Activated CD4-positive, alpha-beta T cell treated with anti-CD3 and anti-CD28 coated beads for 48 hours (primary cell): ENCODE data around the gene METAP1.
"Not testable (repeated sequence)": the region's sequence is repeated elsewhere in the genome, so short reads cannot be mapped to it uniquely, and the experiment has no call there.

Source experiments
- DNase-seq: peaks from one replicate; pipeline ENCODE4 v3.0.0-alpha.2; 2020

The METAP1 gene

GRCh38 chr4:99102634-99103033 is 107.1 kb downstream of the METAP1 start:
- DNase-seq, result no peak

DNA sequence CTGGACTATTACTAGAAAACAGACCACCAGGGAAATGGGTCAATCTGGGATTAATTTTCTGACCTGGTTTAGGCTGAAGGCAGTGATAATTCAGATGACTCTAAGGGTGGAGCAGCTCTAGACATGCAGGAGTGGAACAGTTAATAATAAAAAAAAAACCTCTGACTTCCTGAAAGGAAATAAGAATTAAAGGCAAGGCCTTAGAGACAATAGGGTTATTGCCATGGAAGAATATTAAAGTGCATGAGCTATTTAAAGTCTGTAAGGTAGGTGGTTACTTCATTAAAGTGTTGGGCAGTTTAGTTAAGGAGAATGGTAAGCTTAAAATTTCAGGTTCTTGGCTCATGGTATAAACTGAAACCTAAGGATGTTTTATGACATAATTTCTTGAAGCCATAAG is 107.6 kb downstream of the METAP1 start:
- no peak for DNase-seq

DNA sequence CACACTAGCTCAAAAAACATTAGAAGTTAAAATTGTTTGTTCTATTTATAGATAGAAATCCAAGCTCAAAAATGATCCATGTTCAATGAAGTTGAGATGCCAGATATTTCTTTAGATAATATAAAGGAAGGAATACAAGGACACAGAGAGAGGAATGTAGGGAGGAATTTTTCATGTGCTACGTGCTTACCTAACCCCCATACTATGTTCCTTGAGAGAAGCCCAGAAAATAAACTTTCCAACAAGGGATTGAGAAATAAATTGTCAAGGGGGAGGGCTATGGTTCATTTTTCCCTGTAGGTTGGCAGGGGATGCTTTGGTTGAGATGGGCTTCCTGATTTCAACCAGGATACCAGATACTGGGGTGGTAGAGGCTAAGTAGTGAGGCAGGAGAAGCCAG is 108.6 kb downstream of the METAP1 start:
- DNase-seq, result no peak

DNA sequence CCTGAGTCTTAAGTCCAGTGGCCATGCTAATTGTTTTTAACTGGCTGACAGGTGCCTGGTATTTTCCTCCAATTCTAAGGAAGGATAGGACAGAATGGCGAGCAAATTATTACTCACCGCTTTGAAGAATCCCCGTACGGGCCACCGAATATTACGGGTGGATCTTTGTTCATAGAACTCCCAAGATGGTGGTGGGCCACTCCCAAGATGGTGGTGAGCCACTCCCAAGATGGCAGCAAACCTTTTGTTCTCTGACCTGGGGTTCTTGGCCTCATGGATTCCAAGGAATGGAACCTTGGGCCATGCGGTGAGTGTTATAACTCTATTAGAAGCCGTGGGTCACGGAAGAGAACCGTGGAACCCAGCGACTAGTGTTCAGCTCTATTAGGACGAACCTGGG is 113.8 kb downstream of the METAP1 start:
- DNase-seq, result not testable (repeated sequence)
